GM03348 (cell line): Measurements from ENCODE around the gene NMNAT3.

ENCODE experiments used
- DNase-seq: peaks from one replicate; pipeline ENCODE4 v3.0.0; 2012; ENCODE audit warnings: low spot score

Gene NMNAT3

GRCh38 chr3:139541532-139542288, 136.1 kb downstream of the NMNAT3 start:
- no peak for DNase-seq

GRCh38 chr3:139540651-139541531, 136.9 kb downstream of the NMNAT3 start:
- DNase-seq, result no peak

GRCh38 chr3:139538733-139539132, 139.0 kb downstream of the NMNAT3 start:
- DNase-seq, result no peak

GRCh38 chr3:139537795-139538621, 139.8 kb downstream of the NMNAT3 start:
- DNase-seq, result no peak

- peak; percentile 16 for DNase-seq
Observed at GRCh38 chr3:139537361-139537760, 140.4 kb downstream of the NMNAT3 start.

- DNase-seq, result peak; percentile 40
Observed at GRCh38 chr3:139534992-139535879, 142.5 kb downstream of the NMNAT3 start.

GRCh38 chr3:139534455-139534812, 143.3 kb downstream of the NMNAT3 start:
- DNase-seq, result peak; percentile 13

GRCh38 chr3:139533781-139534454, 143.9 kb downstream of the NMNAT3 start:
- no peak for DNase-seq

GRCh38 chr3:139532976-139533375, 144.8 kb downstream of the NMNAT3 start:
- no peak for DNase-seq

- no peak for DNase-seq
Observed at GRCh38 chr3:139530717-139531116, 147.1 kb downstream of the NMNAT3 start.

- DNase-seq, result no peak
Observed at GRCh38 chr3:139529662-139530061, 148.1 kb downstream of the NMNAT3 start.

GRCh38 chr3:139528924-139529323, 148.8 kb downstream of the NMNAT3 start:
- no peak for DNase-seq

- no peak for DNase-seq
Observed at GRCh38 chr3:139528281-139528680, 149.5 kb downstream of the NMNAT3 start.

GRCh38 chr3:139527265-139527664, 150.5 kb downstream of the NMNAT3 start:
- DNase-seq, result no peak

- DNase-seq, result no peak
Observed at GRCh38 chr3:139526146-139526545, 151.6 kb downstream of the NMNAT3 start.

GRCh38 chr3:139524841-139525636, 152.7 kb downstream of the NMNAT3 start:
- no peak for DNase-seq

GRCh38 chr3:139523718-139524117, 154.1 kb downstream of the NMNAT3 start:
- no peak for DNase-seq

- no peak for DNase-seq
Observed at GRCh38 chr3:139523166-139523565, 154.6 kb downstream of the NMNAT3 start.

- DNase-seq, result no peak
Observed at GRCh38 chr3:139522421-139522820, 155.4 kb downstream of the NMNAT3 start.

- DNase-seq, result no peak
Observed at GRCh38 chr3:139521816-139522215, 156.0 kb downstream of the NMNAT3 start.
